Stimulated activated naive CD8-positive, alpha-beta T cell treated with anti-CD3 and anti-CD28 coated beads, Interleukin-15, Interleukin-2, amounts not matched to agents 100 U/mL and 50 U/mL, for 24 hours (primary cell): ENCODE measurements around the gene DISC1.

Experiments
- ATAC-seq: fragments of 150-1000 bp; cut with Tn5 transposase; one replicate; pipeline ENCODE4 v1.10.0; 2021
- DNase-seq: peaks from one replicate; pipeline ENCODE4 v3.0.0; 2021

DISC1 gene

DNA sequence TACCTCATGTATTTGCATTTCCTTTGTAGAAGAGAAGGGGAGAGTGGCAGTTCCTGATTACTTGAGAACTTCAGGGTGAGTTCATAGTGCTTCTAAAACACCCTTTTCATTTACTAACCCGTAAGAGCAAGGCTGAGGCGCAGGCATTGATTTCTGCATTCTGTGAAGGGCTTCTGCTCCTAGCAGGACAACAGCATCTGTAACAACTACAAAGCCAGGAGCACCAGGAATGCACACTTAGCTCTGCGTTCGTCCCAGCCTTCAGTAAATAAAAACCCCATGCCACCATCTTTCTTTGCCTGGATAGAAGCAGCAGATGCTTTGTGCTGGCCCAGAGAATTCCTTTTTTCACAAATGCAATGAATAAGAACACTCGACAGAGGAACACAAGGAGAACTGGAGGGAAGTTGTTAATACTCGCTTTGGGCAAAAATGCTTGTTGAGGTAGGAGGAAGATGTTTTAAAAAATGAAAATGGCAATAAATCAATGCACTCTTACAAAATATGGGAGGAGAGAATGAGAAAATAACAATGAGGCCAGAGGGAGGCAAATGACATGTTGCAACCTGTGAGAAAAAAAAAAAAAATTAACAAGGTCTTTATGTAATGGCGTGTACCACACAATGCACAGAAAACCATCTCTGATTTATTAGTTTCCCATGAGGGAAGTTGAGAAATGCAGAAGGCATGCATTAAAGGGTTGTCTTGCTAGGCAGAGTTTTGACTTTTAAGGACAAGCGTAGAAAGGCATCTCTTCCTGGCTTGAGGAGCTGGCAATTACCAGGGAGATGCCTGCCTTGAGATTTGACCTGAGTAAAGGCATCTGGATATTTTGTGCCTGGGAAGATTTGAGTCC is 418.8 kb downstream of the DISC1 start:
- DNase-seq, result no peak
- ATAC-seq, result no peak

DNA sequence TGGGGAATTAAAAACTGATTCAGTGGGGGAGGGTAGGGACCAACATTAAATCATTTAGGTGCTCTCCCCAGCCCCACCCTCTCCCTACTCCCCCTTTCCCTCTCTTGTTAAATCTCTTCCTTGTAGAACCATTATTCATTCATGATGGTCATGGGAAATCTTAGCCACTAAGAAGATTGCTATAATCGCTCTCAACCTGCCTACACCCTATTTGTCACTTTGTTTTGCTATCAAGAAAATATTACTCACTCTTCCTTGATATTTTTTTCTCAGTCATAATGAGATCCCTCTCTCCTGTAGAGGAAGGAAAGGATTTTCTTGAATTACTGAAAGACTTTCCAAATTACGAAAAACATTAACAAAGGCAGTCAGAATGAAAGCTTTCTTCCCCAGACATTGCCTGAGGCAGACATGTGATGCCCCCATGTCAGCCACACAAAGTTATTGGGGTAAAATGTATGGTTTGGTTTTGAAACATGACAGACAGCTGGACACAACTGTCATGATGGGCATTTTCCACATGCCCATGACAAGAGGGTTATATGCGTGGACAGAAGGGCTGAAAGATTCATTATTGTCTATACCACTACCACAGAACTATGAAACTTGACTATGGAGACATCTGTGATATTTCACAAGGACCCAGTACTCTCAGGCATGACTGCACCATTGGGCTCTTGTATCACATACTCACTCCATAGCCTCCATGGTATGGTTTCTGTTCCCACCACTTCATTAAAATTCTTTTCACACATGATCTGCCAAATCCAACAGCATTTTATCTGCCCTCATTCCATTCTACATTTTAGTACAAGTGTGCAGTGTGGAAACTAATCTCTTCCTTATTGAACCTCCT is 420.1 kb downstream of the DISC1 start:
- ATAC-seq (peak; percentile 78), DNase-seq (peak; percentile 3)

DNA sequence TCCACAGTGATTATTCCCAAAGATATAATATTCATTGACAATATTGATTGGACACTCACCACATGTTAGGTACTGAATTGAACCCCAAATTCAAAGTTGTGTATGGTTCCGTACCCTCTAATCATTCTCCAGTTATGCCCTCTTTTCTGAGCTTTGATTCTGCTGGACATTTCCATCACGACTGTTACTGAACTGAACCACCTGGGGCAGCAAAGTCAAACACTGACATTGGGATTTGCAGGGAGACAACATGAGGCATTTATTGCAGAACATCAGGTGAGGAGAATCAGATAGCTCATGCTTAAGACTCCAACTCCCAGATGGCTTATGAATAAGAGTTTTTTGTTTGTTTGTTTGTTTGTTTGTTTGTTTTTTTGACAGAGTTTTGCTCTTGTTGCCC is 420.9 kb downstream of the DISC1 start:
- DNase-seq (no peak), ATAC-seq (no peak)

DNA sequence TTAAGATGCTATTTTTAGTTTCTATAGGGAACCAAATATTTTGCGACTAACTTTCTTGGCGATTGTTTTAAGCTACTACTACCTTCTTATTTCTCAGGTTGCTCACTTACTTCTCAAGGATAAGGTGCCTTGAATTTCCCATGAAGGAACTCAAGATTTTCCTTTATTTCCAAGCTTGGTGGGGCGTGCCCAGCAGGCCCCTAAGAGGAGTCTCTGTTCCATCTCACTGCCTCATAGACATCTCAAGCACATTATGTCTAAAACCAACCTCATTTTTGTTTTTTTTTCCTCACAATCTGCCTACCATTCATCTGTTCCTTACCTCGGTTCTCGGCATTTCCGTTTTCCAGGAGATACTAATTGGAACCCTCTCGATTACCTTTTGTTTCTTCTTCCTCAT is 421.9 kb downstream of the DISC1 start:
- DNase-seq (no peak), ATAC-seq (no peak)

- no peak for ATAC-seq
- DNase-seq, result no peak
These were observed 422.7 kb downstream of the DISC1 start for GRCh38 chr1:232049335-232049734.

DNA sequence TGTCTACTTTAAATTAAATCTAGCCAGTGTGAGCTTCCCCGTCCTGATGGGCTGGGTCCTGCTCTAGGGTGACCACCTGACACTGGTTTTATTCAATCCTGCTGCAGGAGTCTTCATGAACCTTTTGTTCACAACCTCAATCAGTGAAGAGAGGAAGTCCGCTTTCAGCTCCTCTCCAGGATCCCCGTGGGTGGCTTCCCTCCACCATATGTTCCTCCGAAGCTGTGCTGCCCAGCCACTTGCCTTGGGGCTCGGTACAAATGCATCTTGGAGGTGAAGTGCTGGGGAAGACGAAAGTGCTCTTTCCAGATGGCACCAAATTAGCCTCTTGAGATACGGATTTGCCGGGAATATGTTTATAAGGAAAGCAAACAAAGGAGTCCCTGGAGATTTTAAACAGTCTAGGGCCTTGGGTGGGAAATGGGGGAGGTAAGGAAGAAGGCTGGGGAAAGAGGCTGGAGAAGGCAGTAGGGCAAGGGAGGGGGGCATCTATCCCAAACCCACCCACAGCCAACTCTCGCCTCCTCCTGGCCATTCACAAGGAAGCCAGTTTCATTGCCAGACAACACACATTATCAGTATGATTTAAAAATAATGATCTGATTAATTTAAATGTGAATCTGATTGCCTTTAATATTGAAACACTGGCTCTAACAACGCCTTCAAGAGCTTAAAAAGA is 430.8 kb downstream of the DISC1 start:
- ATAC-seq (no peak), DNase-seq (no peak)

- DNase-seq (no peak), ATAC-seq (no peak)
These were observed 431.3 kb downstream of the DISC1 start for GRCh38 chr1:232057896-232058274.

DNA sequence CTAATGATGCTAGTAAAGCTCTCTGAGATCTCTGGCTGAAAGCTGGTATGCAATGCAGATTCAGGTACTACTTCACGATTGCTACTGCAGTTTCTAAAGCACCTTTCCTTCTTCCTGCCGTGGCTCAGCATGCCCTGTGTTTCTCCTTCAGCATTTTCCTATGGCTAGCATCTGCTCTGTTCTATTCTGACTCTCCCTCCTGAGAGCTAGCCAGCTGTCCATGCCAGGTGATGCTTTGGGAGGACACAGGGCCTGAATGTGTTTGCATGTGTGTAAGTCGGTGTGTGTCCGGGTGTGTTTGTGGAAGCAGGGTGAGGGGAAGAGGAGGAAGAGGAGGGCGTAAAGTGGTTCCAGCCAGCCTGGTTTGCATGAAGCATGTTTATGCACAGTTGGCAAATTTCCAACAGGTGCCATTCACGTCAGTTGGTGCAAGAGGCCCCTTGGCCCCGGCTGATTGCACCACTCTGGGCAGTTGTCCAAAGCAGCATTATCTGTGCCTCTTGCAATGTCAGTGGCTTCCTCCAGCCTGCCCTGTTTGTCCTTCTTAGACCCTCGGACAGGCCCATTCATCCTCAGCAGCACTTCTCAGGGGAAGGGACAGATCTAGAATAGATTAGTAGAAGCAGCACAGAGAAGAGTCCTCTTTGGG is 433.3 kb downstream of the DISC1 start:
- ATAC-seq (no peak), DNase-seq (no peak)

DNA sequence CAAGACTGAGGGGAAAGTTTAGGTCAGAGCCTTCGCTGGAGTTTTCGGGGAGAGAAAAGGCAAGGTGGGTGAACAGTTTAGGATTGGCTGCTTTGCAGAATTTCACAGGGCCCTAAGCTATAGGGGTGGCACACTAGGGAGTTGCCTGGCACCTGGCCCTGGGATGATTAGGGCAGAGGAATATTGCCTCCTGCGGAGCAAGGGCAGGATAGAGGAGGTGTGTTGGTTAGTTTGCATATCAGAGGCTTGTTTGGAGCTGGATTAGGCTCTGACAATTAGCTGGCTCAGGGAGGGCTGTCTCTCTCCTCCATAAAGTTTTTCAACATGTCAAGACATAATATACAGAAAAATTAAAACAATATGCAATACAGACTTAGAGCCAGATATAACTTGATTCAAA is 436.4 kb downstream of the DISC1 start:
- ATAC-seq (no peak), DNase-seq (no peak)

- ATAC-seq (no peak), DNase-seq (no peak)
These were observed 439.9 kb downstream of the DISC1 start for GRCh38 chr1:232066521-232066920.

GRCh38 chr1:232074265-232074664 is 447.7 kb downstream of the DISC1 start:
- no peak for DNase-seq
- no peak for ATAC-seq

DNA sequence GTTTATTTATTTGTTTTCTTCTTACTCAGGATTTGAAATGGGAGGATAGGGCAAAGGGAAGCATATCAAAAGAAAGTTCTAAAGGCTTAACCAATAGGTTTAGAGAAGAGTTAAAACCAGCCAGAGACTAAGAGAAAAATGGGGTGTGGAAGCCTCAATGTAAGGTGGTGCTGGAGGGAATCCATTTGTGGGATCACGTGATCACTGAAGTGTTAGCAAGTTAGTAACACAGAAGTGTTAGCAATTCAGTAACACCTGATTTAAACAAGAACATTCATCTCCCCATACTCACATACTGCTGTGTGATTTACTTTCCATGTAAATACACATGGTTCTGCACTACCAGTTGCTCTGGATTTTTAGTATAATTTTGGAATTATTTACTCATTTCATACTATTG is 451.2 kb downstream of the DISC1 start:
- ATAC-seq, result no peak

GRCh38 chr1:232084584-232085223 is 458.1 kb downstream of the DISC1 start:
- no peak for ATAC-seq
- DNase-seq, result no peak

More for the DNA sequence above, 451.2 kb downstream of the DISC1 start:
- no peak for DNase-seq

- ATAC-seq (no peak), DNase-seq (no peak)
These were observed 464.2 kb downstream of the DISC1 start for GRCh38 chr1:232090816-232091215.
